BE2C (cell line): ENCODE results near the gene TVP23C.

Experiments used
- DNase-seq: peaks from one replicate; pipeline ENCODE4 v3.0.0-alpha.2; 2020
- H3K27me3 ChIP-seq: fragments of 250-450 bp; sonication (Bioruptor Pico); 2 replicates; pipeline ENCODE4 v1.5.1; 2020; ENCODE audit warnings: mild to moderate bottlenecking
- H3K36me3 ChIP-seq: fragments of 250-450 bp; sonication (Bioruptor Pico); 2 replicates; pipeline ENCODE4 v1.5.1; 2020; ENCODE audit warnings: mild to moderate bottlenecking
- H3K4me1 ChIP-seq: fragments of 250-450 bp; sonication (Bioruptor Pico); 2 replicates; pipeline ENCODE4 v1.5.1; 2020
- H3K4me3 ChIP-seq: 2 replicates; pipeline ENCODE4 v1.5.1; 2011; ENCODE audit warnings: low read depth, low read length
- H3K9me3 ChIP-seq: fragments of 250-450 bp; sonication (Bioruptor Pico); 2 replicates; pipeline ENCODE4 v1.5.1; 2020
- TF ChIP-seq, protein P1 (sequence below): IDR thresholded peaks from 2 replicates; pipeline ENCODE4 v1.5.1; 2012; ENCODE audit warnings: mild to moderate bottlenecking, low read depth, low read length

TVP23C gene

GRCh38 chr17:15514469-15514868 lies 48.8 kb downstream of the TVP23C start:
- no peak overlapping the region for H3K4me3 ChIP-seq
- TF ChIP-seq, protein P1, sequence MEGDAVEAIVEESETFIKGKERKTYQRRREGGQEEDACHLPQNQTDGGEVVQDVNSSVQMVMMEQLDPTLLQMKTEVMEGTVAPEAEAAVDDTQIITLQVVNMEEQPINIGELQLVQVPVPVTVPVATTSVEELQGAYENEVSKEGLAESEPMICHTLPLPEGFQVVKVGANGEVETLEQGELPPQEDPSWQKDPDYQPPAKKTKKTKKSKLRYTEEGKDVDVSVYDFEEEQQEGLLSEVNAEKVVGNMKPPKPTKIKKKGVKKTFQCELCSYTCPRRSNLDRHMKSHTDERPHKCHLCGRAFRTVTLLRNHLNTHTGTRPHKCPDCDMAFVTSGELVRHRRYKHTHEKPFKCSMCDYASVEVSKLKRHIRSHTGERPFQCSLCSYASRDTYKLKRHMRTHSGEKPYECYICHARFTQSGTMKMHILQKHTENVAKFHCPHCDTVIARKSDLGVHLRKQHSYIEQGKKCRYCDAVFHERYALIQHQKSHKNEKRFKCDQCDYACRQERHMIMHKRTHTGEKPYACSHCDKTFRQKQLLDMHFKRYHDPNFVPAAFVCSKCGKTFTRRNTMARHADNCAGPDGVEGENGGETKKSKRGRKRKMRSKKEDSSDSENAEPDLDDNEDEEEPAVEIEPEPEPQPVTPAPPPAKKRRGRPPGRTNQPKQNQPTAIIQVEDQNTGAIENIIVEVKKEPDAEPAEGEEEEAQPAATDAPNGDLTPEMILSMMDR, result no peak
- no peaks in the 10 kb centered on the region for H3K9me3 ChIP-seq
- no peaks in the 10 kb centered on the region for H3K4me1 ChIP-seq
- H3K27me3 ChIP-seq, result no peaks in the 10 kb centered on the region
- no peaks in the 10 kb centered on the region for H3K36me3 ChIP-seq
- no peak for DNase-seq

- TF ChIP-seq, protein P1, result no peak
Measured at GRCh38 chr17:15513856-15514459, 49.3 kb downstream of the TVP23C start.

DNA sequence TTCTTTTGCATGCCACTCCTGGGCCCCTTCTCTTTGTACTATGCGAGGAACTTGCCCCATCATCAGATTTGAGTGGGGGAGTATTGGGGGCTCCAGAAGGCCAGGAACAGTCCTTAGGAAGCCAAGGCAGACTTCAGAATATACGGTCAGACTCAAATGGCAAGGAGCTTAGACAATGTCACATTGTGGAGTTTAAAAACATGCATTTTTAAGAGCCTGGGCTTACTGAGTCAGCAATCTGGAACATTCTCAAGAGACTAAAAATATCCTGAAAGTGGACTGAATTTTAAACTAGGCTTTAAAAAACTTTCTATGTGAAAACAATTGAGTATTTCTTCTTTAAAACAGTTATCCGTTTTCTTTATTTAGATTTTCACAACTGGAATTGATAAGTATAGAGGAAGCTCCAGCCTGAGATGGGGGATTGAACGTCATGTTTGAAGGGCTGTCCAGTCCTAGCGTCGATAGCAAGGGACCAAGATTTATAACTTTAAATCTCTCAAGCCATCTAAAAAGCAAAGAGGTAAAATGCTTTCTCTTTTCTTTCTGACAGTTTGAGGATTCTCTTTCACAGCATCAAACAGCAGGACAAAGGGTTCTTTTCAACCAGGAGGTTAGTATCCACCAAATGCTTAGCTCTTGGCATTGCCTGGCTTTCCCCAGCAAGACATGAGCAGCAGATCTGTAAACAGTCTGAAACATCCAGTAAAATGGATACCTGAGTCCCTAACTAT lies 50.1 kb downstream of the TVP23C start:
- no peaks in the 10 kb centered on the region for H3K4me1 ChIP-seq
- TF ChIP-seq, protein P1, result no peak
- no peaks in the 10 kb centered on the region for H3K9me3 ChIP-seq
- H3K27me3 ChIP-seq, result no peaks in the 10 kb centered on the region
- DNase-seq, result no peak
- no peak overlapping the region for H3K4me3 ChIP-seq
- H3K36me3 ChIP-seq, result no peaks in the 10 kb centered on the region

More at GRCh38 chr17:15513856-15514459, 49.3 kb downstream of the TVP23C start:
- H3K9me3 ChIP-seq, result no peaks in the 10 kb centered on the region
- no peaks in the 10 kb centered on the region for H3K36me3 ChIP-seq
- no peaks in the 10 kb centered on the region for H3K27me3 ChIP-seq
- H3K4me1 ChIP-seq, result no peaks in the 10 kb centered on the region
- no peak for DNase-seq
- no peak overlapping the region for H3K4me3 ChIP-seq

GRCh38 chr17:15512071-15512709 lies 51.1 kb downstream of the TVP23C start:
- Histone ChIP-seq H3K4me3 (no peak overlapping the region), H3K9me3 (no peaks in the 10 kb centered on the region), H3K27me3 (no peaks in the 10 kb centered on the region), H3K4me1 (no peaks in the 10 kb centered on the region), H3K36me3 (no peaks in the 10 kb centered on the region)
- no peak for DNase-seq
- TF ChIP-seq, protein P1, result no peak

DNA sequence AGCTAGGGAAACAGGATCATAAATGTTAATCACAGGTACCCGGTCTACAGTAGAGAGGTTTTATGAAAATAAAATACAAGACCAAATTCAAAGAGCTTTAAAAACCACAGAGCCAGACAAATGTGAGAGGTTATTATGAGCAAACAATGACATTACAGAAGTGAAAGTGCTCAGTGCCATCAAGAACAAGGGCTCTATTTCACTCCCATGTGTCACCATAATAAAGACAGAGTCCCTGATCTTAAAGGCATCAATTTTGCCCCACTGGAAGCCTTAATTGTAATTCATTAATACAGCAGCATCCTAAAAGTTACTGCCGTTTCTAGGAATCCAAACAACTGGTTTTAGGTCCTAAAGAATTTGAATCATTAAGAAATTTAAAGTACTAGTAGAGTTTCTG lies 52.1 kb downstream of the TVP23C start:
- no peaks in the 10 kb centered on the region for H3K27me3 ChIP-seq
- H3K4me1 ChIP-seq, result no peaks in the 10 kb centered on the region
- H3K4me3 ChIP-seq, result no peak overlapping the region
- DNase-seq, result no peak
- TF ChIP-seq, protein P1, result no peak
- H3K36me3 ChIP-seq, result no peaks in the 10 kb centered on the region
- H3K9me3 ChIP-seq, result no peaks in the 10 kb centered on the region

DNA sequence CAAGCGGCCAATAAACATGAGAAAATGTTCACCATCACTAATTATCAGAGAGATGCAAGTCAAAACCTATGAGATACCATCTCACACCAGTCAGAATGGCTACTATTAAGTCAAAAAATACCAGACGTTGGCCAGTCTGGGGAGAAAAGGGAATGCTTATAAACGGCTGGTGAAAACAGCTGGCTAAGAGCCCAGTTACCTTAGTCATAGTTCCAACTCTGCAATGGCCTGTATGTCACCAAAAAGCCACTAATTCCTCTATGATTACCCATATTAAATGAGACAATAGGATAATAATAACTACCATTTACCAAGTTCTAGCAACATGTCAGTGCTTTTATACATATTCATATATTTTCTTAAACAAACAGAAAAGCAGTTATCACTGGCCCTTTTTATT lies 52.9 kb downstream of the TVP23C start:
- Histone ChIP-seq H3K36me3 (no peaks in the 10 kb centered on the region), H3K4me1 (no peaks in the 10 kb centered on the region), H3K4me3 (no peak overlapping the region), H3K27me3 (no peaks in the 10 kb centered on the region), H3K9me3 (no peaks in the 10 kb centered on the region)
- DNase-seq, result no peak
- TF ChIP-seq, protein P1, result no peak
